ENCODE results near the gene DTWD2.
"Not testable (repeated sequence)": the region's sequence is repeated elsewhere in the genome, so short reads cannot be mapped to it uniquely, and the experiment has no call there.

The DTWD2 gene

DNA sequence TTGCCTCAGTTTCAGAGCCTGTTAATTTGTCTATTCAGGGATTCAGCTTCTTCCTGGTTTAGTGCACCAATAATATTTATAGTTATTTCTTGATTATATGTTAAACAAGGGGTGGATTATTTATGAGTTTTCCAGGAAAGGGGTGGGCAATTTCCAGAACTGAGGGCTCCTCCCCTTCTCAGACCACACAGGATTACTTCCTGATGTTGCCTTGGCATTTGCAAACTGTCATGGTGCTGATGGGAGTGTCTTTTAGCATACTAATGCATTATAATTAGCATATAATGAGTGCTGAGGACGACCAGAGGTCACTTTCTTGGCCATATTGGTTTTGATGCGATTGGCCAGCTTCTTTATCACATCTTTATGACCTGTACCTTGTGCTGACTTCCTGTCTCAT is 6.2 kb upstream of the DTWD2 start:
- no peak for DNase-seq

- not testable (repeated sequence) for DNase-seq
Measured at GRCh38 chr5:118993118-118993517, 4.8 kb upstream of the DTWD2 start.

DNA sequence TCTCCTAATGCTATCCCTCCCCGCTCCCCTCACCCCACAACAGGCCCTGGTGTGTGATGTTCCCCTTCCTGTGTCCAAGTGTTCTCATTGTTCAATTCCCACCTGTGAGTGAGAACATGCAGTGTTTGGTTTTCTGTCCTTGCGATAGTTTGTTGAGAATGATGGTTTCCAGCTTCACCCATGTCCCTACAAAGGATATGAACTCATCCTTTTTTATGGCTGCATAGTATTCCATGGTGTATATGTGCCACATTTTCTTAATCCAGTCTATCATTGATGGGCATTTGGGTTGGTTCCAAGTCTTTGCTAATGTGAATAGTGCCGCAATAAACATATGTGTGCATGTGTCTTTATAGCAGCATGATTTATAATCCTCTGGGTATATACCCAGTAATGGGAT is 3.7 kb upstream of the DTWD2 start:
- not testable (repeated sequence) for DNase-seq

- no peak for DNase-seq
Measured at GRCh38 chr5:118990582-118990981, 2.2 kb upstream of the DTWD2 start.

- DNase-seq, result no peak
Measured at GRCh38 chr5:118989816-118990215, 1.5 kb upstream of the DTWD2 start.

DNA sequence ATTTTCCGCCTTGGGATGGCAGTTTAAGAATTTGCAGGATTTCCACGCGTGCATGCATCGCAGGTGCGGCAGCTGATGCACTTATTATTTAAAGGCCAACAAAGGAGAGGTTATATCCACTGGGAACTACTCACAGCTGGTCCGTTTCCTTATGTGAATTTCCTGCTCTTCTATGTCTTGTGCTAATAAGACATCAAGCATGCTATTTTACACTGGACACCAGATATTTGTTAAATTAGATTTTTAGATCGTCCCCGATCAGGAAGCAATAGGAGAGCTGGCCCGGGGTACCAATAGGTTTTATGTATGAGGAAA is 476 bp upstream of the DTWD2 start:
- no peak for DNase-seq

DNA sequence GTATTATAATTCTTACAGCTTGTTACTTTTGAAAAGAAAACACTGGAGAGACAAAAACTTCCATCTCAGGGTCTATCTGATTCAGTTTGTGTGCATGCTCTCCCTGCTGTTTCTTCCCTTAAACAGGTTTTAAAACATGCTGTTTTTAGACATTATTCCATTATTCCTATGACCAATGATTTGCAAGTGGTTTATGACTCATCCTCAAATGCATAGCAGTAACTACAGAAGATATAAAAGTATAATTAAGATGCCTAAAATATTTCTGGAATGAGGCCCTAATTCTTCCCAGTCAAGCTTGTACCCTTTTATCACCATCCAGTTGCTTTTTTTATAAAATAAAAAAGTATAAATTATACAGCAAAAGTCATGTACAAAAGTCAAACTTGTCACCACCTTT is 3.7 kb downstream of the DTWD2 start:
- no peak for DNase-seq

GRCh38 chr5:118981783-118982182 is 6.6 kb downstream of the DTWD2 start:
- no peak for DNase-seq

DNA sequence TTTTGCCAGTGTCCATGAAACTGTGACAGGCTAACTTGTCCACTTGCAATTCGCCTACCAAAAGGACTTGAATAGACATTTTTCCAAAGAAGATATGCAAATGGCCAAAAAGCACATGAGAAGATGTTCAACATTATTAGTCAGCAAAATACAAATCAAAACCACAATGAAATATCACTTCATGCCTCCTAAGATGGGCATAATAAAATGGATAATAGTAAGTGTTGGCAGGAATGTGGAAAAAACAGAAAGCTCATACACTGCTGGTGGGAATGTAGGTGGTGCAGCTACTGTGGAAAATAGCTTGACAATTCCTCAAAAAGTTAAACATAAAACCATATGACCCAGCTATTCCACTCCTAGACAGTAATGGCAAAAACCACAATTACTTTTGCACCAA is 7.9 kb downstream of the DTWD2 start:
- DNase-seq, result no peak

GRCh38 chr5:118980017-118980416 is 8.3 kb downstream of the DTWD2 start:
- no peak for DNase-seq

DNA sequence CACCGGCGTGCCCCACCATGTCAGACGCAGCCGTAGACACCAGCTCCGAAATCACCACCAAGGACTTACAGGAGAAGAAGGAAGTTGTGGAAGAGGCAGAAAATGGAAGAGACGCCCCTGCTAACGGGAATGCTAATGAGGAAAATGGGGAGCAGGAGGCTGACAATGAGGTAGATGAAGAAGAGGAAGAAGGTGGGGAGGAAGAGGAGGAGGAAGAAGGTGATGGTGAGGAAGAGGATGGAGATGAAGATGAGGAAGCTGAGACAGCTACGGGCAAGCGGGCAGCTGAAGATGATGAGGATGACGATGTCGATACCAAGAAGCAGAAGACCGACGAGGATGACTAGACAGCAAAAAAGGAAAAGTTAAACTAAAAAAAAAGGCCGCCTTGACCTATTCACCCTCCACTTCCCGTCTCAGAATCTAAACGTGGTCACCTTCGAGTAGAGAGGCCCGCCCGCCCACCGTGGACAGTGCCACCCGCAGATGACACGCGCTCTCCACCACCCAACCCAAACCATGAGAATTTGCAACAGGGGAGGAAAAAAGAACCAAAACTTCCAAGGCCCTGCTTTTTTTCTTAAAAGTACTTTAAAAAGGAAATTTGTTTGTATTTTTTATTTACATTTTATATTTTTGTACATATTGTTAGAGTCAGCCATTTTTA is 14.4 kb downstream of the DTWD2 start:
- DNase-seq, result not testable (repeated sequence)

DNA sequence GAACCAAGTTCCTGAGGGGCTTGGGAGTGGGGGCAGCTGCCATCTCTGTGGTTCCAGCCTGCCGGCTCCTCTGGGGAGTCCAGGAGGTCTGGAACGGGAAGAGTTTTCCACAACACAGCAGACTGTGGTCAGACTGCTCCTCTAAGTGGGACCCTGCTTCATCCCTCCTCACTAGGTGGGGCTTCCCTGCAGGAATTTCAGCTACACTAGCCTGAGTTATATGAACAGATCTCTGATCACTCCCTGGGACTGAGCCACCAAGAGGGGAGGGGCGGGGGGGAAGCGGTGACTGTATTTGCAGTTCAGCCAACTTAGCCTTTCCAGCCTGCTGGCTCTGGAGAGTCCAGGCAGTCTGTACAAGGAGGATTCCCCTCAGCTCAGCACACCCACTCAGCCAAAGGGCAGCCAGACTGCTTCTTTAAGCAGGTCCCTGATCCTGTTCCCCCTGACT is 19.4 kb downstream of the DTWD2 start:
- no peak for DNase-seq

- no peak for DNase-seq
Measured at GRCh38 chr5:118968406-118968911, 19.9 kb downstream of the DTWD2 start.

DNA sequence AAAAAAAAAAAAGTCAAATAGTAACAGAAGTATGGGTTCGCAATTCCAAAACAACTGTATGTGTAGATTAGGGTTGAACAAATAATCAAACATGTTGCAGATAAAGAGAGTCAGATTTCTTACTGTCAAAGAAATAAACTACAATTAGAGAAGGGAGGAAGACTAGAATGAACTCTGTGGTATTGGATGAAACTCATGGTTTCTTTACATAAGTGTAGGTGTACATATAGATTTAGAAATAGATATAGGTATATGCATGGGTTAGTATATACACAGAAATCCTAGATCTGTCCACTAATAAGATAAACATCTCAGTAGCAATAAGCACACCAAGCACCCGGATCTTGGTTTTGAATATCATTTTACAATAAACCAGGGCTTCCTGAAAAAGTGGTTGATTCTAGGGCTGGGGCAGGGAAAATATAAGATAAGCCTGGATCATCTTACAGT is 21.3 kb downstream of the DTWD2 start:
- no peak for DNase-seq

DNA sequence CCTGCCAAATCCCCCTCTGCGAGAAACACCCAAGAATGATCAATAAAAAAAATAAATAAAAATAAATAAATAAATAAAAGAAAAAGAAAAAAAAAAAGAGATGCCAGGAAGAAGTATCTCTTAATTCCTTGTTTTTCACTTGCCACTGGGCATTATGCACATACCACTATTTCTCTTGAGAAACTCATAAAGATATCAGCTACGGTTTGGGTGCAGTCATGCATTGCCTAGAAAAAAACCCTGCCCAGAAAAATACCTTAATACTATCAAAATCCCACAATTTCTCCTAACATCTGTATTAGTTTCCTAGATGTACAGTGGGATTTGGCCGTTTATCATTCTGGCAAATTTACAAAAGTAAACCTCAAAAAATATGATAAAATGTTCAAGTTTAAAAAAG is 22.5 kb downstream of the DTWD2 start:
- no peak for DNase-seq

DNA sequence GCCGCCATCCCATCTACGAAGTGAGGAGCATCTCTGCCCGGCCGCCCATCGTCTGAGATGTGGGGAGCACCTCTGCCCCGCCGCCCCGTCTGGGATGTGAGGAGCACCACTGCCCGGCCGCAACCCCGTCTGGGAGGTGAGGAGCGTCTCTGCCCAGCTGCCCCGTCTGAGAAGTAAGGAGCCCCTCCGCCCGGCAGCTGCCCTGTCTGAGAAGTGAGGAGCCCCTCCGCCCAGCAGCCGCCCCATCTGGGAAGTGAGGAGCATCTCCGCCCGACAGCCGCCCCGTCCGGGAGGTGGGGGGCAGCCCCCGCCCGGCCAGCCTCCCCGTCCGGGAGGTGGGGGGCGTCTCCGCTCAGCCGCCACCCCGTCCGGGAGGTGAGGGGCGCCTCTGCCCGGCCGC is 23.4 kb downstream of the DTWD2 start:
- not testable (repeated sequence) for DNase-seq

DNA sequence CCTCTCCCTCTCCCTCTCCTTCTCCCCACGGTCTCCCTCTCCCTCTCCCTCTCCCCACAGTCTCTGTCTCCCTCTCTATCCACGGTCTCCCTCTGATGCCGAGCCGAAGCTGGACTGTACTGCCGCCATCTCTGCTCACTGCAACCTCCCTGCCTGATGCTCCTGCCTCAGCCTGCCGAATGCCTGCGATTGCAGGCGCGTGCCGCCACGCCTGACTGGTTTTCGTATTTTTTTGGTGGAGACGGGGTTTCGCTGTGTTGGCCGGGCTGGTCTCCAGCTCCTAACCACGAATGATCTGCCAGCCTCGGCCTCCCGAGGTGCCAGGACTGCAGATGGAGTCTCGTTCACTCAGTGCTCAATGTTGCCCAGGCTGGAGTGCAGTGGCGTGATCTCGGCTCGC is 24.0 kb downstream of the DTWD2 start:
- DNase-seq, result not testable (repeated sequence)

DNA sequence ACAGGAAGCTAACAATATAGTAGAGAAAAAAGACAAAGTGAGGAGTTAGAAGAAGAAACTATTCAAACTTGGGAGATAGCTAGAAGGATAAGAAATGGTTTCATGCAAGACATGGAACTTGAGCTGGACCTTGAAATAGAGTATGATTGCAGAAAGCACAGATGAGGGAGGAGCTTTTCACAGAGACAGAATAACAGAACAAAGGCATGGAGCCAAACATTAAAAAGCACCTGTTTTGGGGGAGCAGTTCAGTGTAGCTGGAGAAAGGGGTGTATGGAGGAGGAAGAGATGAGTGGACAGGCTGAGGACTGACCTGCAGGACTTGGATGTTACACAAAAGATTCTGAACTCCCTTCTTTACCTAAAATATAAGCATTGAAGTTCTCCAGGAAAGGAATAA is 25.2 kb downstream of the DTWD2 start:
- no peak for DNase-seq

GRCh38 chr5:118960557-118960956 is 27.8 kb downstream of the DTWD2 start:
- no peak for DNase-seq

GRCh38 chr5:118956727-118957126 is 31.6 kb downstream of the DTWD2 start:
- DNase-seq, result no peak

- DNase-seq, result no peak
Measured at GRCh38 chr5:118953652-118954005, 34.7 kb downstream of the DTWD2 start.

- no peak for DNase-seq
Measured at GRCh38 chr5:118952992-118953651, 35.2 kb downstream of the DTWD2 start.

GRCh38 chr5:118952306-118952705 is 36.0 kb downstream of the DTWD2 start:
- DNase-seq, result not testable (repeated sequence)

- not testable (repeated sequence) for DNase-seq
Measured at GRCh38 chr5:118950354-118950753, 38.0 kb downstream of the DTWD2 start.

Measured in stimulated activated CD4-positive, alpha-beta T cell treated with anti-CD3 and anti-CD28 coated beads, Interleukin-2, amount 100 ng/mL, for 48 hours (primary cell).